Stomach (tissue), 4 donors: Measurements from ENCODE around the gene AHCYL2.
"Not testable (repeated sequence)": the region's sequence is repeated elsewhere in the genome, so short reads cannot be mapped to it uniquely, and the experiment has no call there.

Experiments
- CTCF ChIP-seq, 7 experiments: fragments of 450-650 bp in 4 of 7; fragments of 200-600 bp in 3 of 7; sonication (generic) in 3 of 7; IDR thresholded peaks; one replicate each; pipeline ENCODE4 v1.5.1; 2016 to 2019; ENCODE audit warnings: antibody characterized with exemption in 7 of 7, control low read depth in 2 of 7, mild to moderate bottlenecking in 1 of 7
- EP300 ChIP-seq: sonication (generic); formaldehyde crosslinking; IDR thresholded peaks from one replicate; pipeline ENCODE4 v1.6.1; 2017; ENCODE audit warnings: antibody characterized with exemption
- POLR2A ChIP-seq, 4 donors: fragments of 450-650 bp; IDR thresholded peaks; one replicate each; pipeline ENCODE4 v1.6.1; 2016; ENCODE audit warnings: antibody characterized with exemption in 4 of 4, control low read depth in 2 of 4, mild to moderate bottlenecking in 1 of 4, moderate library complexity in 1 of 4
- POLR2AphosphoS5 ChIP-seq, 3 donors: sonication (generic); formaldehyde crosslinking; IDR thresholded peaks; one replicate each; pipeline ENCODE4 v1.6.1; 2016; ENCODE audit warnings: antibody characterized with exemption in 3 of 3

- not testable (repeated sequence) for TF ChIP-seq EP300; POLR2A (IDR thresholded peaks at IDR 0.05); CTCF (IDR thresholded peaks at IDR 0.05); POLR2AphosphoS5 (IDR thresholded peaks at IDR 0.05)
These were observed 9.1 kb upstream of the AHCYL2 start for GRCh38 chr7:129215691-129216090.
